NCI-H1417 (cell line): ENCODE measurements around the gene ZBTB7B.

Experiments
- DNase-seq, 3 experiments: peaks; one replicate each; lab custom pipeline; 2025; lab: John Stamatoyannopoulos, UW

ZBTB7B gene

DNA sequence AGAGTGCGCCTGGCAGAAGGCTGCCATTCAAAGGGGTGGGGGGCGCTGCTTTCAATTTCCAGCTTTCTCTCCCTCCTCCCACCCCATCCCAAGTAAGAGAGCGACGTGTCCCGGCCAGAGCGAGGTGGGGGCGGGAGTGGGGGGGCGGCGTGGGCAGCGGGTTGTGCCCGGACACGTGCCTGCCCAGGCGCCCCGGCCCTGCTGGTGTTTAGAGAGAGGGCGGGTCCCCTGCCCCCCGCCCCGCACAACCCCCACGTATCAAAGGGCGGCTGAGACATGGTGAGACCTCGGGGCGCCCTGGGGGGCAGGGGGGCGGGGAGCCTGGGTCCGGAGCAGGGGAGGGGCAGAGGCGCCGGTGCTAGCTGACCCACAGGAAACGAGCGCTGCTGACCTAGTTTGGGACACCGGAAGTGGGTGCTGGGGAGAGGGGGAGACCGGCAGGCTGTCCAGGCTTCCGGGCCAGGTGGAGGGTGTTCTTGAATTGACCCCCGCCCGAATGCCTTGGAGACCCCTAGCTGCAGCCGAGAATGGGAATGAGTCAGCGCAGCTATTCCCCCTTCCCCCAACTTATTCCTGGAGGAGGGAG is 1.3 kb downstream of the ZBTB7B start:
- peak in 2 of 3 experiments; percentile 67 to 77 for DNase-seq

DNA sequence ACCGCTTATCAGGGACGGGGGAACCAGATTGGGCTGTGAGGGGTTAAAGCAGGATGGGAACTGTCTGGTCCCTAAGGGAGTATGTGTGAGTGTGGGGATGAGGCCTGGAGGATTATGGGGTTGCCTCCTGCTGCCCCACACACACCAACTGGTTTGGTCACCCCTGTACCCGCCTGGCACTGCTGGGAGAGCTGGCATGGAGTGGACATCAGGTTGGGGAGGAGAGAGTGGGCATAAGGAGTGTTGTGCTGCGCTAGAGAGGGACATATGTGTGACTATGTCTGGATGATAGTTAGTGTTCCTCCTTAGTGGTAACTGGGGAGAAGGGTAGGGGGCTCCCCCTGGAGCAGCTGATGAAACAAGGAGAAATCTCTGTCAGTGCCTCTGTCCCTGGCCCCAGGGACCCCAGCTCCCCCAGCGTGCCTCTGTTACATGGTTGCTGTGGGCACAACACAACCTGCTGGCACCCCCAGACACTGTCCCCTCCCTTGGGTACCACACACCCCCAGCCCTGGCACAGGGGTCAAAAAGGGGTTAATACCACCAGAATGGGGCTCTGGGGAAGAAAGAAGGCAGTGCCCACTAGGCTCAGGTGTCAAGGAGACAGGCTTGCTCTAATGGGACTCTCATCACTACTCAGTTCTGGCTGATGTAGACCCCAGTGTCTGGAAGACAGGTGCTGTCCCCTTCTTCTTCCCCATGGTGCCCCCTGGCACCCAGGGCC is 1.9 kb downstream of the ZBTB7B start:
- DNase-seq = peak in 2 of 3 experiments; percentile 56 to 64

DNA sequence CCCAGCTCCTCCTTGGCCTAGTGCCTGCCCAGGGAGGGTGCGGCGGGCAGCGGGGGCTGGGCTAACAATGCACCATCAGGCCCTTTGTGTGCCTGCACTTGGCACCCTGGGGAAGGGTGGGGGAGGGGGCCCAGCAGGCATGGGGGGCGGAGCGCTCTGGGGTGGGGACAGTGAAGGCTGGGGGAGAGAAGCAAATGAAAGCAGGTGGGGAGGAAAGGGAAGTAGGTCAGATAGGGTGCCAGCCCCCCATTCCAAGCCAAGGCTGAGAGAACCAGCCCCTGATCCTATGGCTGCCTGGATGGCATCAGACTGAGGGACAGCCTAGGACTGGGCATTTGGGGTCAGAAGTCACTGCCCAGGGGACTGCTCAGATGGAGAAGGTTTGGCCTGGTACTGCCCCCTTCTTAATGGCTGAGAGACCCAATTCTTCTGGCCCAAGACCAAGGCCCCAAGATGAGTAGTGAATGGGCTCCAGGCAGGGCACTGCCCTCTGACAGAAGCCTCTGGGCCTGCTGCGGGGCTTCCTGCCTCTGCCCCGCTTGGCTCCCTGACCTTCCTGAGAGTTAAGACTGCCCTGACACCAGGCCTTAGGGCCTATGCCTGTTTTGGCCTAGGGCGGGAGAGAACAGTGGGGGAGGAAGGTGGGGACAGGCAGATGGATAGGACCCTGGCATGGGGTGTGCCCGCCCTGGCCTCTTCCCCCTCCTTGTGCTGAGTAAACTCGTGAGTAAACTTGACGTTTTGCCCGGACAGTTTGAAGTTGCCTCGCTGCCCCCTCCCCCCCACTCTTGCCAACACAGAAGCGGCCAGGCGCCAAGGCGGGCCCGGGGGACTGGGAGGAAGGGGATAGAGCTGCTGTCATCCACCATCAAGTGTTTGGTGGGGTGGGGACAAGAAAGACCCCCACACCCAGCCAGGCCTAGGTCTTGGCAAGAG is 2.7 kb downstream of the ZBTB7B start:
- DNase-seq = peak in 2 of 3 experiments; percentile 64 to 67

DNA sequence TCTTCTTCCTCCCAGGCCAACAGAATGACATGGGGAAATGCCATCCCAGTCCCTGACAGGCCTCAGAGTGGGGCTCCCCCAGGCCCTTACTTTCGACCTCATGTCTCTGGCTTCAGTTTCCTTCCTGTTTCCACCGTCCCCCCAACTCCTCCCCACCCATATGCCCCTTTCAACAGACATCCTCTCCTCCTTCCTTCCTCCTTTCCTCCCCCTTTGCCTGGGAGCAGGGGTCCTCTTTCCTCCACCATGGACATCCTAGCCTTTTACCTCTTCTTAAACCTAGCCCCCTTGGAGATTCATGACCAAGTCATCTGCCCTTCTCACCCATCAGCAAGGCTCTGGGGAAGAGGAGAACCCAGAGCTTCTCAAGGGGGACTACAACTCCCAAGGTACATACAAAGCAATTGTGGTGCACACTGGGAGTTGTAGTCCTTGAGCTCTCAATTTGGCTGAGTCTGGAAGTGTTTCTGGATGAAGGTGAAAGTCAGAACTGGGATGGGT is 4.0 kb downstream of the ZBTB7B start:
- DNase-seq = peak in 1 of 3 experiments; percentile 26

DNA sequence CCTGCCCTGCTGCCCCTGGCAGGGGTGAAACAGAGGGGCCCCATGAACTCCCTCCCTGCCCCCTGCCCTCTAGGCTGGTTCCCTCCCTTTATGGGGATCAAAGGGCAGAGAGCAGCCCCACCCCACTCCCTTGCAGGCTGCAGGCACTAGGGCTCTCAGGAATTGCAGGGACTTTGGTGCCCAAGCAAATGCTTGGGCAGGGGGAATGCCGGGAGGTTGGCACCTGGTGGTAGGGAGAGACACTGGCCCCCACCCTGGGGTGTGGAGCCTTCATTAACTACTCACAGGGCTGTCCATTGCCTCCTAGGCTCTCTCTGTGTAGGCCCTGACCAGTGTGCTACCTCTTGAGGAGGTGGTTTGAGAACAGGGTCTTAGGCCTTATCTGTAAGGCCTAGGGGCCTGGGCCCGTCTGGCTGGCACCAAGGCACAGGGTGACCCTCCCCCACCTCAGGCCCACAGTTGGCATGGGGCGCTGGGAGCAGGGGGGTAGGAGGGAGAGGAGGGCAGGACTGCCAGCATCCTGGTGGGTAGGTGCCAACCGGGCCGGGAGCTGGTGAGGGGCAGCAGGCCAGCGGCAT is 4.7 kb downstream of the ZBTB7B start:
- no peak for DNase-seq

DNA sequence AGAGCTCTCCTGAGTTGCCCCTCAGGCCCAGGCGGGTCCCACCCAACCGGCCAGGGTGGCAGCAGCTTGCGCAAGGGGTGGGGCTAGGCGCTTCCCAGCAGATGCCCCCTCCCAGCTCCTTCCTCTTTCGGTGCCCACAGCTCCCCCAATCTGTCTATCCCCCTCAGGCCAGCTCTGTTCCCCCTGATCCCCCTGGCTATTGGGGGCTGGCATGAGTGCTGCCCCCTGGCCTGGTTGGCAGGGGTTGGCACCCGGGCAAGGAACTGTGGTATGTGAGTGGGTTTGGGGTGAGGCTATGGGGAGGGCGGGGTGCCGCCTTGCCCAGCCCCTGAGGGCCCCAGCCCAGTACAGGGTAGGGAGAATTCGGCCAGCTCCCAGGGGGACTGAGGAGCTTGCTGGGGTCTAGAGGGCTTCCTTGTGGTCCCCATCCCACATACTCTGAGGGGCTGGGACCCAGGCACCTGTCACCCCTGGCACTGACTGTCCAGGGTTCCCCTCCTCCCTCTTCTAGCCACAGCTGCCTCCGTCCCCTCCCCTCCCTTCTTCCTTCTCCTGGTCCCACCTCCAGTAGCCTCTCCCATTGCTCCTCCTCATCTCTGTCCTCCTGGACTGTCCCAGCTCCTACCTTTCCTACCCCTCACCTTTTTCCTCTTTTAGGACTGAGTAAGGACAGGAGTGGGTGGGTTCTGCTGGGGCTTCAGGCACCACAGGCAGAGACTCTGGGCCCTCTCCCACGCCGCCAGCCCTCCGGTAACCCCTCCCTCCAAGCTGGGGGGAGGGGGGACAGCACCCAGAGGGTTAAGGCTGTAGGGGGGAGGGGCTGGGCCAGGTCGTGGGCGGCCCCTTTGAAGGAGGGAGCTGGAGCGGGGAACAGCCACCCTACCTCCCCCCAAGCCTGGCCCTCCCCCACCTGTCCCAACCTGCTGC is 5.7 kb downstream of the ZBTB7B start:
- DNase-seq = no peak

DNA sequence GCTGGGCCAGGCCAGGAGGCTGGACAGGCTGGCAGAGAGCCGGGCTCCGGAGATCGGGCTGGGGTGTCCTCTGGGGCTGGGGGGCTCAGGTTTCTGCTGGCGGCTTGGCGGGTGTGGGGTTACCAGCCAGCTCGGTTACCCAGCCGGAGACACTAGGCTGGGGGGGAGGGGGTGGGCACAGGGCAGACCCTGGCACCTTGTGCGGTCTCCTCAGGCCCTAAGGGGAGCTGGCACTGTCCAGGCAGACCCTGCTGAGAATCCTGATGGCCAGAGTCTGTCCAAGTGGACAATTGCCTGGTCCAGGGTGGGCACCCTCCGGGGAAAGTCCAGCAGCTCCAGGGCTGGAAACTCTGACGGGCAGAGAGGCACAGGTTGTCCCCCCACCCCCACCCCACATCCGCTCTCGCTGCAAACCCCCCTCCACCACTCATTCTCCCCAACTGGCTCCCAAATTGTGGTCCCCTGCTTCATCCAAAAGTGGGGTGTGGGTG is 6.7 kb downstream of the ZBTB7B start:
- no peak for DNase-seq

DNA sequence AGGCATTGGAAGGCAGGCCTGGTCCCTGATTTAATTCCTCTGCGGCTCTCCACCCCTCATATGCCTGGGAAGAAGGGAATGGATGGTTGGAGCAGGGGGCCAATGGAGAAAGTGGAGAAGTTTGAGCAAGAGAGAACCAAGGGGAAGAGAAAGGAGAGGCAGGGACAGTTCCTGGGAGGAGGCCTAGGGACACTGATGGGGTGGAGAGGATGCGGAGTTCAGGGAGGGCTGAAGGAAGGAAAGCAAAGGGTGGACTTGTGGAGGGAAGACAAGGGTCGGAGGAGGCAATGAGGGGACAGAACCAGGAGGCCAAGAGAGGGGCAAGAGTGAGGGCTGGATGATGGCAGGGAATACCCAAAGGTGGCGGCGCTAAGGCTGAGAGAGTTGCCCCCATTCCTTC is 7.1 kb downstream of the ZBTB7B start:
- no peak for DNase-seq

DNA sequence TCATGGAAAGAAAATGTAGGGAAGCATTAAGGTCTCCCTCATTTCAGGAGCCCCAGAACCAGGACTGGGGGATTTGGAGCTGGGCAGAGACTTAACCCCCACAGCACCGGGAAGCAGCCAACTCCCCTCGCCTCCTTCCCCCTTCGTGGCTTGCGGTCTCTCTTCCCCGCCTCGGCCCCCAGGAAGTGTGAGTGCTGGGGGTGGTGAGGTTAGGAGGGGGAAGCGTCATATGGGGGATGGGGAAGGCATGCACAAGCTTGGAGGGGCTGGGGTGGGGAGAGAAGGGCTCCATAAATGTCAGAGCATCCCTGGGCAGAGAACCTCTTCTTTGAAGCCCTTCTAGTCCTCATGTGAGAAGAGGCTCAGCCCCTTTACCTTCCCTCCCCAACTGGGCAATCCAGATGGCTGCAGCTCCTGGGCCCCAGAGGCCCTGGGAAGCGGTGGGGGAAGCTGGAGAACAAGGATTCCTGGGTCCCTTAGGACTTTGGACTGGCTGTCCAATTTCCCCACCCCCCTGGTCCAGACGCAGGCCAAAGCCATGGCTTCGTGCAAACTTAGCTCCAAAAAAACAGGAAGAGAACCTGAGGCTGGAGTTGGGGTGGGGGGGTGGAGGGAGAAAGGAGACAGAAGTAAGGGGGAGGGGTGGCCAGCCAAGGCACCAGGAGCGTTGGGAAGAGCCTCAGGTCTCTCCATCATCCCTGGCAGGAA is 7.8 kb downstream of the ZBTB7B start:
- no peak for DNase-seq

DNA sequence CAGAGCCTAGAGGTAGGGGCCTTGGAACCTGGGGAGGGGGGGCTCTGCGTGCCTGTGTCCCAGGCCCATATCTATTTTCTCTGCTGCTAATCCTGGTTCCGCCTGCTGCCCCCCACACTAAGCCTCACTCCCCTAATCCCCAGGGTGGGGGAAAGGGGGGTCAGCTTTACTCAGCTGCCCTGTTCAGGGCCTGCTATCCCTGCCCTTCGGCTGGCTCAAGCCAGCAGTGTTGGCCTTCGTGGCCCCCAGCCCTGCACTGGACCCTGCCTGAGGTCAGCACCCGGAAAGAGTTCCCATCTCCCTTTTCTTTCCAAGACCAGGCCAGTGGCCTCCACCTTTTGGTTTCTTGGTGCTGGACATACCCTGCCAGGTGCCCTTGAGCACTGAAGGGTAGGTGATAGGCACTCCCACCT is 8.4 kb downstream of the ZBTB7B start:
- no peak for DNase-seq

DNA sequence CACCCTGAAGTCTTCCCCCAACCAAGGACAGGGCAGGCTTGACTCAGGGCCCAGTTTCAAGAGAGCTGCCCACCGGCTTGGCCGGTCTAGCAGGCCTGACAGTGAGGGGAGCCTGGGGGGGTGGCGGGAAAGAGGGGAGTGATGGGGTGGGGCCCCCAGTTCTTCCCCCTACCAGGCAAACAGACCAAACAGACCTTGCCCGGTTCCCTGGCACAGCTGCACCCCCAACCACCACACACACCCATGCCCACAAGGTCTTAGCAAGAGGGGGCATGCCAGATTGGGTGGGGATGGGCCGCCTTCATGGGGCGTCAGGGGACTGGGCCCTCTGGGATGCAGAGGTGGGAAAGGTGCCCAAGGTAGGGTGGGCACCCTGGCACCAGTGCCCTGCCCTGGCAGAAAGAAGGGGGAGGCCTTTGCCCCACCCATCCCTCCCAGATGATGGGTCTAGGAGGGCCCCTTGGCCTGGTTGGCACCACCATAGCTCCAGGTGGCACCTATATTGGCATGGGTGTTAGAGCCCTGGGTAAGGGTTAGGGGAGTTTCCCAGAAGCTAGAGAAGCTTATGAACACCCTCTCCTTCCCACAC is 8.9 kb downstream of the ZBTB7B start:
- no peak for DNase-seq

DNA sequence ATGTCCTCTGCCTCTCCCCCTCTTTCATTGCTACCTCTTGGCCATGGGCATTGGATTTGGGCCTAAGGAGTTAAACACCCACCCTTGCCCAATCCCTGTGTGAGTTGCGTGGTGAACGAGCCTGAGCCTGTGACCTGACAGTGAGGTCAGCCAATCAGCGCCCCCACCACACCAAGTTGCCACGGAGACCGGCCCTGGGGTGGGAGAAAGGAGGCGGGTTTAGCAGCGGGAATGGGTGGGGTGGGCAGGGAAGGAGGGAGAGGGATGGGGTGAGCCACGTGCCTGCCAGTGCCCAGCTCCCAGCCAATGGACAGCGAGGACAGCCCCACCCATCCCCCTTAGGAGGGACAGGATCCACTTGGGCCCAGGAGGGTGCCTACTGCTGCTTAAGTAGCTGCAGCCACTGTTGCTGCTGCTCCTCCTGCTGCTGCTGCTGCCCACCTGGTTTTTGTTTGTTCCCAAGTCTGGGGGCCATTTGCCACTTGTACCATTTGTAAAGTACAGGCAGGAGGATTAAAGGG is 9.5 kb downstream of the ZBTB7B start:
- DNase-seq = peak; percentile 94 to 98 (median 96)

DNA sequence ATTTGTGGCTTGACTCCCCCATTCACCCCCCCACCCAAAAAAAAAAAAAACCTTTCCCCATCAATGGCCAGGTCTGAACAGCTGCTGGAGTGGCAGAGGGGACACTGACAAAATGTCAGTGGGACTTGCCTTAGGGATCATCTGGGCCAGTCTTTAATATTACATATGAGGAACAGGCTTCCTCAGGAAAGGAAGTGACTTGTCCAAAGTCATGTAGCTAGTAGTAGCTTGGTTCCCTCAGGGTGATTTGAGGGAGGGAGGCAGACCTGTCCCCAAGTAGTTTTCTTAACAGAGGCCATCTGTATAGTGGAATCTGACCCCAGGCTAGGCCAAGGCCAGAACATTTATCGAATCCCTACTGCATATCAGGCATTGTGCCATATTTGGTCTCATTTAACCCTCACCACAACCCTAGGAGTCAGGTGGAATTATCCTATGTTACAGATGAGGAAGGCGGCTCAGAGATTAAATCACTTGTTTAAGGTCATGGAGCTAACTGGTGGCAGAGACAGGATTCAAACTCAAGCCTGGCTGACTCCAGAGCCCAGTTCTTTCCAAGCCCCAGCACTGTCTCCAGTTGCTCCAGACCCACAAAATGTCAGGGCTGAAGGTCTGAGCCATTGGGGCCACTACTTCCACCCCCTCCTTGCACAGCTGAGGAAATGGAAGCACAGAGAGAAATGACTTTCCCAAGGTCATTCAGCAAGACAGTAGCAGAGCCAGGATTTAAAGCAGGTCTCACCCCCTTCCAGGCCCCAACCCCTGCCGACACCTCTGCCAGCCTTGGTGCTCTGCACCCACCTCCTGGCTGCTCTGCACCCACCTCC is 10.4 kb downstream of the ZBTB7B start:
- DNase-seq = no peak

DNA sequence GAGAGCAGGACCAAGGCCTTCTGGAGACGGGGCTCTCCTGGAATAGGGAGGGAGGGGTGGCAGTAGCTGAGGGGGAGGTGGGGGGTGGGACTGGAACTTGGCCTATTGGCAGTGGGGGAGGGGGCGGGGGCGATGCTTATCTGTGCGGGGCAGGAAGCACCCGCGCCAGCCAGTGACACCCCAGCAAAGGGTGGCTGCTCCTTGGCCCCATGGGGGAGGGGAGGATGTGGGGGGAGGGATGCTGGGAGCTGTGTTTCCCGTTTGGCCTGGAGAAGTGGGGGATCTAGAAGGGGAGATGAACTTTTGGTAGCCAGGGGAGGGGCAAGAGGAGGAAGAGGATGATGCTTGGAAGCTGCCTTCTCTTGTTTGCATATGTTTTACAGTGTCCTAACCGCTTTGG is 11.0 kb downstream of the ZBTB7B start:
- no peak for DNase-seq

DNA sequence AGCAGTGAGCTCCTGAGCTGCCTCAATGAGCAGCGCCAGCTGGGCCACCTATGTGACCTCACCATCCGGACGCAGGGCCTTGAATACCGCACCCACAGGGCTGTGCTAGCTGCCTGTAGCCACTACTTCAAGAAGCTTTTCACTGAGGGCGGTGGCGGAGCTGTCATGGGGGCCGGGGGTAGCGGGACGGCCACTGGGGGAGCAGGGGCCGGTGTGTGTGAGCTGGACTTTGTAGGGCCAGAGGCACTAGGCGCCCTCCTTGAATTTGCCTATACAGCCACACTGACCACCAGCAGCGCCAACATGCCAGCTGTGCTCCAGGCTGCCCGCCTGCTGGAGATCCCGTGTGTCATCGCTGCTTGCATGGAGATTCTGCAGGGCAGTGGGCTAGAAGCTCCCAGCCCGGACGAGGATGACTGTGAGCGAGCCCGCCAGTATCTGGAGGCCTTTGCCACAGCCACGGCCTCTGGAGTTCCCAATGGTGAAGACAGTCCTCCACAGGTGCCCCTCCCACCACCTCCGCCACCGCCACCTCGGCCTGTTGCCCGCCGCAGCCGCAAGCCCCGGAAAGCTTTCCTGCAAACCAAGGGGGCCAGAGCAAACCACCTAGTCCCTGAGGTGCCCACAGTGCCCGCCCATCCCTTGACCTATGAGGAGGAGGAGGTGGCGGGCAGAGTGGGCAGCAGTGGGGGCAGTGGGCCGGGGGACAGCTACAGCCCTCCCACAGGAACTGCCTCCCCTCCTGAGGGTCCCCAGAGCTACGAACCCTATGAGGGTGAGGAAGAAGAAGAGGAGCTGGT is 12.3 kb downstream of the ZBTB7B start:
- DNase-seq = no peak

DNA sequence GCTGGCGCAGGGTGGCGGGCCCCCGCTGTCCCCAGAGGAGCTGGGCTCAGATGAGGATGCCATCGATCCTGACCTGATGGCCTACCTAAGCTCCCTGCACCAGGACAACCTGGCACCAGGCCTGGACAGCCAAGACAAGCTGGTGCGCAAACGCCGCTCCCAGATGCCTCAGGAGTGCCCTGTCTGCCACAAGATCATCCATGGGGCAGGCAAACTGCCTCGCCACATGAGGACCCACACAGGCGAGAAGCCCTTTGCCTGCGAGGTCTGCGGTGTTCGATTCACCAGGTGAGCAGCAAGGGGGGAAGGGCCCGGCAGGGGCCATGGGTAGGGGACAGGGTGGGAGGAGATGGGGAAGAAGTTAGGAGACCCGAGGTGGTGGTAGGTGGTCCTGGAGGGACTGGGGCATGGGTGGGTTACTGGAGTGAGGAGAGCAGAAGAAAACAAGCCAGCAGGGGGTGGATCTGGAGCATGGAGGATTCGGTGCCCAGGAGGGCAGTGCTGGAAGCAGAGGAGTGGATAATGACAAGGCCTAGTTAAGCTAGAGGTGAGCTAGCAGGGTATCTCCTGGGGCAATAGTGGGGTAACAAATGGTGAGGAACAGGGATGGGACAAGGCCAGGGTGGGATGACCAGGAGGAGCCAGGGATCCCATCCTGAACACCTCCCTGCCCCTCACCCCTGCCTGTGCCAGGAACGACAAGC is 13.1 kb downstream of the ZBTB7B start:
- no peak for DNase-seq

DNA sequence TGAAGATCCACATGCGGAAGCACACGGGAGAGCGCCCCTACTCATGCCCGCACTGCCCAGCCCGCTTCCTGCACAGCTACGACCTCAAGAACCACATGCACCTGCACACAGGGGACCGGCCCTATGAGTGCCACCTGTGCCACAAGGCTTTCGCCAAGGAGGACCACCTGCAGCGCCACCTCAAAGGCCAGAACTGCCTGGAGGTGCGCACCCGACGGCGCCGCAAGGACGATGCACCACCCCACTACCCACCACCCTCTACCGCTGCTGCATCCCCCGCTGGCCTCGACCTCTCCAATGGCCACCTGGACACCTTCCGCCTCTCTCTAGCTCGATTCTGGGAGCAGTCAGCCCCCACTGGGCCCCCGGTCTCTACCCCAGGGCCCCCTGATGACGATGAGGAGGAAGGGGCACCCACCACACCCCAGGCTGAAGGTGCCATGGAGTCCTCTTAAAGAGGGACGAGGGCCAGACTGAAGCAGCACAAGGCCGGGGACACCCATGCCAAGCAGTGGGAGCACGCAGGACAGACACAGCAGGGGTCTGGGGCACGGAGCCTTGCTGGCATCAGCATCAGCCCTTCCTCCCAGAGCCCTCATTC is 13.7 kb downstream of the ZBTB7B start:
- DNase-seq = no peak
